K562 (cell line): ENCODE data around the gene VGF. TPM values are rescaled to one million over a fixed set of nuclear protein-coding genes. Genes with fewer than 3 reads are reported as not detected.

Experiments
- ELF1 ChIP-seq: fragments of 200-800 bp; sonication (Bioruptor generic); IDR thresholded peaks from 2 replicates; pipeline ENCODE4 v1.6.1; 2016; ENCODE audit warnings: missing genetic modification characterization, missing compliant biosample characterization
- HMGN3 ChIP-seq: IDR thresholded peaks from 2 replicates; pipeline ENCODE4 v1.6.1; 2011; ENCODE audit warnings: borderline replicate concordance, low read depth, mild to moderate bottlenecking, mixed read lengths, low read length; ENCODE audit not compliant: insufficient read length; ENCODE audit errors: extremely low read depth
- KLF13 ChIP-seq: fragments of 450-650 bp; IDR thresholded peaks from 2 replicates; pipeline ENCODE4 v1.6.1; 2016; ENCODE audit warnings: missing genetic modification characterization, low read depth, mild to moderate bottlenecking, missing compliant biosample characterization, moderate library complexity, borderline replicate concordance
- NCOA4 ChIP-seq: fragments of 450-650 bp; IDR thresholded peaks from 2 replicates; pipeline ENCODE4 v1.6.1; 2018; ENCODE audit warnings: mild to moderate bottlenecking; ENCODE audit not compliant: partially characterized antibody
- PCBP2 ChIP-seq: fragments of 200-400 bp; formaldehyde crosslinking; IDR thresholded peaks from 2 replicates; pipeline ENCODE4 v1.6.1; 2018; ENCODE audit warnings: low read length, low read depth, mild to moderate bottlenecking, moderate library complexity; ENCODE audit not compliant: poor library complexity, severe bottlenecking
- POLR2AphosphoS5 ChIP-seq: IDR thresholded peaks from 2 replicates; pipeline ENCODE4 v1.6.1; 2011; ENCODE audit warnings: mild to moderate bottlenecking, low read depth, low read length, moderate library complexity; ENCODE audit not compliant: control insufficient read depth, insufficient read depth
- SMARCC2 ChIP-seq: fragments of 450-650 bp; IDR thresholded peaks from 2 replicates; pipeline ENCODE4 v1.6.1; 2017; ENCODE audit warnings: antibody characterized with exemption, moderate library complexity, mild to moderate bottlenecking, low read depth
- TAF15 ChIP-seq: fragments of 200-400 bp; formaldehyde crosslinking; IDR thresholded peaks from 2 replicates; pipeline ENCODE4 v1.6.1; 2017; ENCODE audit warnings: mild to moderate bottlenecking, low read depth, low read length, moderate library complexity
- ZC3H8 ChIP-seq: fragments of 450-650 bp; IDR thresholded peaks from 2 replicates; pipeline ENCODE4 v1.6.1; 2017
- ZNF431 ChIP-seq: sonication (generic); formaldehyde crosslinking; IDR thresholded peaks from 2 replicates; pipeline ENCODE4 v1.8.0; 2022; ENCODE audit warnings: mild to moderate bottlenecking, missing genetic modification reagents
- ZNF695 ChIP-seq: fragments of 450-650 bp; formaldehyde crosslinking; IDR thresholded peaks from 2 replicates; pipeline ENCODE4 v1.4.0; 2020; ENCODE audit warnings: mild to moderate bottlenecking, moderate library complexity
- ZNF696 ChIP-seq: fragments of 250-450 bp; sonication (Bioruptor Pico); conservative IDR thresholded peaks from 2 replicates; pipeline ENCODE4 v1.4.0; 2020; ENCODE audit warnings: mild to moderate bottlenecking, moderate library complexity
- ZNF75A ChIP-seq: fragments of 450-650 bp; formaldehyde crosslinking; IDR thresholded peaks from 2 replicates; pipeline ENCODE4 v1.4.0; 2020; ENCODE audit warnings: mild to moderate bottlenecking
- ZZZ3 ChIP-seq: fragments of 450-650 bp; IDR thresholded peaks from 2 replicates; pipeline ENCODE4 v1.6.1; 2016; ENCODE audit warnings: antibody characterized with exemption, mild to moderate bottlenecking, moderate library complexity
- polyA plus RNA-seq, 8 experiments: library from polyadenylated mRNA; depleted of rRNA in 4 of 8; stranded (reverse) in 5 of 8; unstranded in 3 of 8; fragments of >200 nt; fragmentation: Nextera tagmentation in 2 of 8; fragmentation: Illumina TruSeq in 1 of 8; extraction: Ambion mirVana in 2 of 8; extraction: Trizol in 1 of 8; gene quantifications; 2 replicates each; pipeline versions ENCODE4 v1.2.1 to v1.2.3, GENCODE V29; 2011 to 2014; ENCODE audit warnings: inconsistent platforms in 1 of 8, missing spikeins in 1 of 8
- total RNA-seq, 7 experiments: library from RNA; depleted of rRNA in 6 of 7; stranded (reverse); fragments of >200 nt in 6 of 7; fragmentation: Illumina TruSeq in 2 of 7; extraction: Trizol in 2 of 7; gene quantifications; 2 replicates each; pipeline versions ENCODE4 v1.2.1 to v1.2.3, GENCODE V29; 2011 to 2021; ENCODE audit warnings: low replicate concordance in 1 of 7
- TF ChIP-seq, protein P1 (sequence below): fragments of 200-800 bp; sonication (Bioruptor generic); IDR thresholded peaks from 2 replicates; pipeline ENCODE4 v1.6.1; 2017; ENCODE audit warnings: missing genetic modification characterization, missing compliant biosample characterization
- TF ChIP-seq, protein P2 (sequence below): fragments of 450-650 bp; formaldehyde crosslinking; IDR thresholded peaks from 2 replicates; pipeline ENCODE4 v1.4.0; 2022; ENCODE audit warnings: mild to moderate bottlenecking, moderate library complexity
- TF ChIP-seq, protein P3 (sequence below): fragments of 250-450 bp; sonication (Bioruptor Pico); IDR thresholded peaks from 2 replicates; pipeline ENCODE4 v1.8.0; 2021; ENCODE audit warnings: moderate library complexity, mild to moderate bottlenecking, inconsistent platforms
- TF ChIP-seq, protein P4 (sequence below): fragments of 150-350 bp; IDR thresholded peaks from 2 replicates; pipeline ENCODE4 v1.6.1; 2014; ENCODE audit warnings: low read depth, mild to moderate bottlenecking, low read length, borderline replicate concordance
- TF ChIP-seq, protein P5 (sequence below): fragments of 200-800 bp; sonication (Bioruptor generic); IDR thresholded peaks from 2 replicates; pipeline ENCODE4 v1.6.1; 2017; ENCODE audit warnings: missing genetic modification characterization, missing compliant biosample characterization

The VGF gene
- total and polyA plus RNA-seq, 9 of the 15 experiments (the other 6 are each of a cell fraction or from before 2014, with no cell fraction given), result 0.03 to 5.7 (median 0.34) TPM

DNA sequence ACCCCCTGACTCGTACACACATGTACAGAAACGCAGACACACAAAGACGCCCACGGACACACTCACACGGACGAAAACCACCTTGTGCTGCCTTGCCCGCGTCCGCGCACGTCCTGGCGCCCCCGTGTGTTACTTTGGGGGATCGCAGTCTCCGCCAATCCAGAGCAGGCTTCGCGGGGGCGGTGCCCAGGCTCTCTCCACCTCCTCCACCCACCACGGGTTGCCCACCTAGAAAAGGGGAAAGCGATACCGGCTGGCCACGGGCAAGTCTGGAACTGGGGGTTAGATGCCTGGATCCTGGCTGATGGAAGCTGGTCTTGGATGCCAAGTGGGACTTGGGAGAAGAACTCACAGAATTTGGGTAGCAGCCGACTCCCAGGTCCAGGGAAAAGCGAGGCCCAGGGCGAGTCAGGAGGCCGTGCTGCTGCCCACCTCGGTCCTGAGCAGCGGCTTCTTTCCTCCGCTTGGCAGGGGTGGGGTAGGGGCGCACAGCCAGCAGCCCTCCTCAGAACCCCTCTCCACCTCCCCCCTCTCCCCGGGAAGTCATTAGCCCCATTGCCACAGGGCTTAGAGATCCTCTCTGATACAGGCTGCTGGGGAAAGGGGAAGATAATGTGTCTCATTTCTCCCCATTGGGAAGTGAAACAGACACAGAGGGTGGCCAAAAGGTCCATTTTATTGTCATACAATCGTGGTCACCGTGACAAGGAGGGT is 4.6 kb upstream of the VGF start (continued):
- TF ChIP-seq, protein P1, sequence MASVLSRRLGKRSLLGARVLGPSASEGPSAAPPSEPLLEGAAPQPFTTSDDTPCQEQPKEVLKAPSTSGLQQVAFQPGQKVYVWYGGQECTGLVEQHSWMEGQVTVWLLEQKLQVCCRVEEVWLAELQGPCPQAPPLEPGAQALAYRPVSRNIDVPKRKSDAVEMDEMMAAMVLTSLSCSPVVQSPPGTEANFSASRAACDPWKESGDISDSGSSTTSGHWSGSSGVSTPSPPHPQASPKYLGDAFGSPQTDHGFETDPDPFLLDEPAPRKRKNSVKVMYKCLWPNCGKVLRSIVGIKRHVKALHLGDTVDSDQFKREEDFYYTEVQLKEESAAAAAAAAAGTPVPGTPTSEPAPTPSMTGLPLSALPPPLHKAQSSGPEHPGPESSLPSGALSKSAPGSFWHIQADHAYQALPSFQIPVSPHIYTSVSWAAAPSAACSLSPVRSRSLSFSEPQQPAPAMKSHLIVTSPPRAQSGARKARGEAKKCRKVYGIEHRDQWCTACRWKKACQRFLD (CRISPR knock-in tag), result no peak
- TF ChIP-seq POLR2AphosphoS5 (no peak), HMGN3 (peak; percentile 58), ZNF695 (no peak), ELF1 (tag) (no peak), ZNF431 (no peak), PCBP2 (no peak), NCOA4 (no peak), ZZZ3 (no peak), ZNF696 (CRISPR knock-in tag) (no peak), ZC3H8 (no peak), KLF13 (tag) (peak; percentile 54; the same call in 1 of the 2 replicates), TAF15 (no peak), ZNF75A (CRISPR knock-in tag) (no peak), SMARCC2 (no peak)
- TF ChIP-seq, protein P2, sequence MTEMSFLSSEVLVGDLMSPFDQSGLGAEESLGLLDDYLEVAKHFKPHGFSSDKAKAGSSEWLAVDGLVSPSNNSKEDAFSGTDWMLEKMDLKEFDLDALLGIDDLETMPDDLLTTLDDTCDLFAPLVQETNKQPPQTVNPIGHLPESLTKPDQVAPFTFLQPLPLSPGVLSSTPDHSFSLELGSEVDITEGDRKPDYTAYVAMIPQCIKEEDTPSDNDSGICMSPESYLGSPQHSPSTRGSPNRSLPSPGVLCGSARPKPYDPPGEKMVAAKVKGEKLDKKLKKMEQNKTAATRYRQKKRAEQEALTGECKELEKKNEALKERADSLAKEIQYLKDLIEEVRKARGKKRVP (CRISPR knock-in tag), result no peak
- TF ChIP-seq, protein P3, sequence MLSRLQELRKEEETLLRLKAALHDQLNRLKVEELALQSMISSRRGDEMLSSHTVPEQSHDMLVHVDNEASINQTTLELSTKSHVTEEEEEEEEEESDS, result no peak
- TF ChIP-seq, protein P4, sequence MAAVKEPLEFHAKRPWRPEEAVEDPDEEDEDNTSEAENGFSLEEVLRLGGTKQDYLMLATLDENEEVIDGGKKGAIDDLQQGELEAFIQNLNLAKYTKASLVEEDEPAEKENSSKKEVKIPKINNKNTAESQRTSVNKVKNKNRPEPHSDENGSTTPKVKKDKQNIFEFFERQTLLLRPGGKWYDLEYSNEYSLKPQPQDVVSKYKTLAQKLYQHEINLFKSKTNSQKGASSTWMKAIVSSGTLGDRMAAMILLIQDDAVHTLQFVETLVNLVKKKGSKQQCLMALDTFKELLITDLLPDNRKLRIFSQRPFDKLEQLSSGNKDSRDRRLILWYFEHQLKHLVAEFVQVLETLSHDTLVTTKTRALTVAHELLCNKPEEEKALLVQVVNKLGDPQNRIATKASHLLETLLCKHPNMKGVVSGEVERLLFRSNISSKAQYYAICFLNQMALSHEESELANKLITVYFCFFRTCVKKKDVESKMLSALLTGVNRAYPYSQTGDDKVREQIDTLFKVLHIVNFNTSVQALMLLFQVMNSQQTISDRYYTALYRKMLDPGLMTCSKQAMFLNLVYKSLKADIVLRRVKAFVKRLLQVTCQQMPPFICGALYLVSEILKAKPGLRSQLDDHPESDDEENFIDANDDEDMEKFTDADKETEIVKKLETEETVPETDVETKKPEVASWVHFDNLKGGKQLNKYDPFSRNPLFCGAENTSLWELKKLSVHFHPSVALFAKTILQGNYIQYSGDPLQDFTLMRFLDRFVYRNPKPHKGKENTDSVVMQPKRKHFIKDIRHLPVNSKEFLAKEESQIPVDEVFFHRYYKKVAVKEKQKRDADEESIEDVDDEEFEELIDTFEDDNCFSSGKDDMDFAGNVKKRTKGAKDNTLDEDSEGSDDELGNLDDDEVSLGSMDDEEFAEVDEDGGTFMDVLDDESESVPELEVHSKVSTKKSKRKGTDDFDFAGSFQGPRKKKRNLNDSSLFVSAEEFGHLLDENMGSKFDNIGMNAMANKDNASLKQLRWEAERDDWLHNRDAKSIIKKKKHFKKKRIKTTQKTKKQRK, result no peak
- TF ChIP-seq, protein P5, sequence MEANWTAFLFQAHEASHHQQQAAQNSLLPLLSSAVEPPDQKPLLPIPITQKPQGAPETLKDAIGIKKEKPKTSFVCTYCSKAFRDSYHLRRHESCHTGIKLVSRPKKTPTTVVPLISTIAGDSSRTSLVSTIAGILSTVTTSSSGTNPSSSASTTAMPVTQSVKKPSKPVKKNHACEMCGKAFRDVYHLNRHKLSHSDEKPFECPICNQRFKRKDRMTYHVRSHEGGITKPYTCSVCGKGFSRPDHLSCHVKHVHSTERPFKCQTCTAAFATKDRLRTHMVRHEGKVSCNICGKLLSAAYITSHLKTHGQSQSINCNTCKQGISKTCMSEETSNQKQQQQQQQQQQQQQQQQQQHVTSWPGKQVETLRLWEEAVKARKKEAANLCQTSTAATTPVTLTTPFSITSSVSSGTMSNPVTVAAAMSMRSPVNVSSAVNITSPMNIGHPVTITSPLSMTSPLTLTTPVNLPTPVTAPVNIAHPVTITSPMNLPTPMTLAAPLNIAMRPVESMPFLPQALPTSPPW (CRISPR knock-in tag), result 0 out of 2 replicates have a peak, but pooled peaks have one; percentile 4
